ENCODE results near the gene NRARP. TPM values are rescaled to one million over a fixed set of nuclear protein-coding genes. Genes with fewer than 3 reads are reported as not detected.

Gene NRARP
- total and polyA plus RNA-seq, 2 of the 13 experiments (the other 11 are each of a cell fraction or from before 2014, with no cell fraction given) = 0.22 to 0.46 TPM

DNA sequence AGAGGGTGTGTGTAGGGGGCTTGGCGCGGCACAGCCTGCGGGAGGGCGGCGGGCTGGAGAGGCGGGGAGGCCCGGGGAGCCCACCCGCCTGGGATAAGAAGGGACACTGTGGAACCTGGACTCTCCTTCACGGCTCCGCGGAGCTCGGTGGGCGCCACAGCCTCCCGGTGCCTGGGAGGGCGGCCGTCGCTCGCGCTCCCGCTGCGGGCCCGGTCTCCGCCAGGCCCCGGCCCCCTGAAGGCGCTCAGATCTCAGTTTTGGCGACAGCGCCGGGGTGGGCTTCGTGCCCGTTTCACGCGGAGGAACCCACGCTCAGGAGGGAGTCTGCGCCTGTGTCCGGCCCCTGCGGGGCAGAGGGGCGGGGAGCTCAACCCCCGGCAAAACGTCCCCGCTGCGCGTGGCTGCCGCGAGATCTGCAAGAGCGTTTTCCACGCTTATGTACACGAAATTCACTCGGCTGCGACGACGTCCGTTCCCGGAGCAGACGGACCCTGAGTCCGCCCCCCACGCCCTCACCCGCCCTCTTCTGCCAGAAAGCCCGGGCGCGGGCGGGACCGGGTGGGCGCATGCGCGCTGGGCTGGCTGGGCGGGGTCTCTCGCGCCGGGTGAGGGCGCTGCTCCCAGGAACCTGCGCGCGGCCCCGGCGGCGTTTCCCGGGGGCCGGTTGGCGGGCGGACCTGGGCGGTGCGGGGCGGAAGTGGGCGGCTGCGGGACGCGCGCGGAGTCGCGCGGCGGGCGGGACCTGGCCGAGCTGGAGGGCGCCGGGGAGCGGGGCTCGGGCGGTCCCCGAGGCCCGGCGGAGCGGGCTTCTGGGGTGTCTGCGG lies 47.2 kb downstream of the NRARP start, which contains the start of gene NELFB (continued):
- TF ChIP-seq POLR2AphosphoS2 (IDR thresholded peaks at IDR 0.05; ENCODE audit: low read depth, low read length) = no peak
- TF ChIP-seq ZNF230 (CRISPR knock-in tag; IDR thresholded peaks at IDR 0.05) = no peak
- no peak; the same call in 1 of the 2 replicates for TF ChIP-seq ZNF558 (CRISPR knock-in tag; IDR thresholded peaks at IDR 0.05; ENCODE audit: borderline replicate concordance)
- TF ChIP-seq ZNF569 (CRISPR knock-in tag; IDR thresholded peaks at IDR 0.05; ENCODE audit: borderline replicate concordance) = no peak
- TF ChIP-seq ZBTB39 (CRISPR knock-in tag; IDR thresholded peaks at IDR 0.05) = no peak
- TF ChIP-seq FLYWCH1 (CRISPR knock-in tag; IDR thresholded peaks at IDR 0.05) = no peak
- TF ChIP-seq TCF7L2 (IDR thresholded peaks at IDR 0.05; ENCODE audit: low read depth, low read length) = no peak
- no peak for TF ChIP-seq ZNF839 (CRISPR knock-in tag; IDR thresholded peaks at IDR 0.05; ENCODE audit: borderline replicate concordance)
- no peak; the same call in 1 of the 2 replicates for TF ChIP-seq ZNF333 (CRISPR knock-in tag; IDR thresholded peaks at IDR 0.05; ENCODE audit: borderline replicate concordance)
- TF ChIP-seq AKAP8 (CRISPR knock-in tag; IDR thresholded peaks at IDR 0.05) = no peak; the same call in 1 of the 2 replicates
- TF ChIP-seq PHB2 (IDR thresholded peaks at IDR 0.05; ENCODE audit: partially characterized antibody) = no peak
- no peak for TF ChIP-seq ZNF674 (CRISPR knock-in tag; IDR thresholded peaks at IDR 0.05; ENCODE audit: low read depth)
- no peak for TF ChIP-seq ZBTB8A (CRISPR knock-in tag; IDR thresholded peaks at IDR 0.05; ENCODE audit: borderline replicate concordance, low read depth)
- TF ChIP-seq RNF2 (conservative IDR thresholded peaks at IDR 0.05; ENCODE audit: low read depth) = no peak
- TF ChIP-seq, protein P1, sequence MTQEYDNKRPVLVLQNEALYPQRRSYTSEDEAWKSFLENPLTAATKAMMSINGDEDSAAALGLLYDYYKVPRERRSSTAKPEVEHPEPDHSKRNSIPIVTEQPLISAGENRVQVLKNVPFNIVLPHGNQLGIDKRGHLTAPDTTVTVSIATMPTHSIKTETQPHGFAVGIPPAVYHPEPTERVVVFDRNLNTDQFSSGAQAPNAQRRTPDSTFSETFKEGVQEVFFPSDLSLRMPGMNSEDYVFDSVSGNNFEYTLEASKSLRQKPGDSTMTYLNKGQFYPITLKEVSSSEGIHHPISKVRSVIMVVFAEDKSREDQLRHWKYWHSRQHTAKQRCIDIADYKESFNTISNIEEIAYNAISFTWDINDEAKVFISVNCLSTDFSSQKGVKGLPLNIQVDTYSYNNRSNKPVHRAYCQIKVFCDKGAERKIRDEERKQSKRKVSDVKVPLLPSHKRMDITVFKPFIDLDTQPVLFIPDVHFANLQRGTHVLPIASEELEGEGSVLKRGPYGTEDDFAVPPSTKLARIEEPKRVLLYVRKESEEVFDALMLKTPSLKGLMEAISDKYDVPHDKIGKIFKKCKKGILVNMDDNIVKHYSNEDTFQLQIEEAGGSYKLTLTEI (CRISPR knock-in tag; conservative IDR thresholded peaks at IDR 0.05) = no peak
- no peak for TF ChIP-seq IKZF1 (IDR thresholded peaks at IDR 0.05)
- TF ChIP-seq SIN3A (IDR thresholded peaks at IDR 0.05; ENCODE audit: borderline replicate concordance, low read depth, low read length) = peak; percentile 70; the same call in 1 of the 2 replicates
- no peak for TF ChIP-seq ZSCAN30 (CRISPR knock-in tag; IDR thresholded peaks at IDR 0.05)
- no peak for TF ChIP-seq RNF219 (CRISPR knock-in tag; IDR thresholded peaks at IDR 0.05)
- peak; percentile 88 for TF ChIP-seq THAP11 (CRISPR knock-in tag; IDR thresholded peaks at IDR 0.05)
- TF ChIP-seq THAP9 (CRISPR knock-in tag; IDR thresholded peaks at IDR 0.05; ENCODE audit: borderline replicate concordance) = no peak
